GM18870 (cell line): ENCODE results near the gene P2RY14.
A peak's percentile ranks its signal among the peaks of the same experiment; 100 is the strongest.

Experiments used
- ATAC-seq: cut with Tn5 transposase; IDR thresholded peaks from one replicate; pipeline ENCODE4 v1.9.1; 2021; ENCODE audit warnings: moderate library complexity; ENCODE audit not compliant: unreplicated experiment

The P2RY14 gene

GRCh38 chr3:151301787-151302186, 23.4 kb upstream of the P2RY14 start:
- no peak for ATAC-seq

GRCh38 chr3:151300539-151300938, 22.2 kb upstream of the P2RY14 start:
- no peak for ATAC-seq

GRCh38 chr3:151299006-151299405, 20.7 kb upstream of the P2RY14 start:
- no peak for ATAC-seq

GRCh38 chr3:151297429-151297828, 19.1 kb upstream of the P2RY14 start:
- ATAC-seq, result no peak

- no peak for ATAC-seq
These were observed 17.9 kb upstream of the P2RY14 start for GRCh38 chr3:151296226-151296625.

GRCh38 chr3:151293127-151293526, 14.8 kb upstream of the P2RY14 start:
- ATAC-seq, result no peak

- ATAC-seq, result no peak
These were observed 12.3 kb upstream of the P2RY14 start for GRCh38 chr3:151290673-151291072.

- ATAC-seq, result no peak
These were observed 11.1 kb upstream of the P2RY14 start for GRCh38 chr3:151289445-151289844.

GRCh38 chr3:151285940-151286339, 7.6 kb upstream of the P2RY14 start:
- no peak for ATAC-seq

GRCh38 chr3:151283907-151284461, 5.6 kb upstream of the P2RY14 start:
- no peak for ATAC-seq

GRCh38 chr3:151283387-151283786, 5.0 kb upstream of the P2RY14 start:
- no peak for ATAC-seq

- ATAC-seq, result no peak
These were observed 4.6 kb upstream of the P2RY14 start for GRCh38 chr3:151282921-151283320.

- ATAC-seq, result no peak
These were observed 3.5 kb upstream of the P2RY14 start for GRCh38 chr3:151281671-151282324.

- peak; percentile 65 for ATAC-seq
These were observed 1.7 kb downstream of the P2RY14 start for GRCh38 chr3:151276687-151277042.

- peak; percentile 8 for ATAC-seq
These were observed 2.2 kb downstream of the P2RY14 start for GRCh38 chr3:151276038-151276686.

GRCh38 chr3:151275091-151275490, 3.3 kb downstream of the P2RY14 start:
- ATAC-seq, result no peak

- ATAC-seq, result no peak
These were observed 8.7 kb downstream of the P2RY14 start for GRCh38 chr3:151269631-151270030.

GRCh38 chr3:151268267-151269235, 9.8 kb downstream of the P2RY14 start:
- ATAC-seq, result peak; percentile 41

GRCh38 chr3:151267066-151267465, 11.3 kb downstream of the P2RY14 start:
- ATAC-seq, result no peak

GRCh38 chr3:151265866-151266265, 12.5 kb downstream of the P2RY14 start:
- ATAC-seq, result peak; percentile 97

GRCh38 chr3:151265166-151265565, 13.2 kb downstream of the P2RY14 start:
- no peak for ATAC-seq
